CD4-positive, alpha-beta T cell treated with Interferon alpha-2 for 1 hour (primary cell): Measurements from ENCODE around the gene DAB1.
A peak's percentile ranks its signal among the peaks of the same experiment; 100 is the strongest.
"Not testable (repeated sequence)": the region's sequence is repeated elsewhere in the genome, so short reads cannot be mapped to it uniquely, and the experiment has no call there.

Experiments
- DNase-seq, 2 donors: peaks; one replicate each; pipeline ENCODE4 v3.0.0-alpha.2; 2020 to 2022

The DAB1 gene

GRCh38 chr1:57357462-57357861 is 66.4 kb downstream of the DAB1 start:
- DNase-seq = no peak

- no peak for DNase-seq
Measured at GRCh38 chr1:57353654-57354053, 70.2 kb downstream of the DAB1 start.

GRCh38 chr1:57350610-57351009 is 73.2 kb downstream of the DAB1 start:
- no peak for DNase-seq

GRCh38 chr1:57348921-57349320 is 74.9 kb downstream of the DAB1 start:
- no peak for DNase-seq

GRCh38 chr1:57345916-57346315 is 77.9 kb downstream of the DAB1 start:
- no peak for DNase-seq

GRCh38 chr1:57344265-57344664 is 79.6 kb downstream of the DAB1 start:
- no peak for DNase-seq

GRCh38 chr1:57343298-57343915 is 80.5 kb downstream of the DAB1 start:
- not testable (repeated sequence) for DNase-seq

GRCh38 chr1:57341721-57342120 is 82.1 kb downstream of the DAB1 start:
- DNase-seq = no peak

GRCh38 chr1:57340334-57341070 is 83.4 kb downstream of the DAB1 start:
- DNase-seq = peak in 1 of 2 donors; percentile 2

GRCh38 chr1:57337623-57338022 is 86.2 kb downstream of the DAB1 start:
- DNase-seq = no peak

GRCh38 chr1:57336793-57337192 is 87.1 kb downstream of the DAB1 start:
- DNase-seq = no peak

GRCh38 chr1:57331620-57332019 is 92.2 kb downstream of the DAB1 start:
- DNase-seq = no peak

GRCh38 chr1:57329937-57330336 is 93.9 kb downstream of the DAB1 start:
- DNase-seq = no peak

GRCh38 chr1:57329001-57329527 is 94.8 kb downstream of the DAB1 start:
- DNase-seq = no peak

GRCh38 chr1:57327946-57328345 is 95.9 kb downstream of the DAB1 start:
- DNase-seq = no peak

- DNase-seq = no peak
Measured at GRCh38 chr1:57327336-57327735, 96.5 kb downstream of the DAB1 start.

- DNase-seq = no peak
Measured at GRCh38 chr1:57325536-57325935, 98.3 kb downstream of the DAB1 start.

- DNase-seq = no peak
Measured at GRCh38 chr1:57325117-57325516, 98.7 kb downstream of the DAB1 start.

GRCh38 chr1:57324388-57324787 is 99.5 kb downstream of the DAB1 start:
- DNase-seq = no peak

- no peak for DNase-seq
Measured at GRCh38 chr1:57321776-57322175, 102.1 kb downstream of the DAB1 start.

GRCh38 chr1:57319791-57320190 is 104.1 kb downstream of the DAB1 start:
- no peak for DNase-seq

GRCh38 chr1:57319165-57319564 is 104.7 kb downstream of the DAB1 start:
- DNase-seq = no peak

- no peak for DNase-seq
Measured at GRCh38 chr1:57316861-57317260, 107.0 kb downstream of the DAB1 start.

GRCh38 chr1:57316291-57316690 is 107.6 kb downstream of the DAB1 start:
- no peak for DNase-seq

- DNase-seq = no peak
Measured at GRCh38 chr1:57312869-57313268, 111.0 kb downstream of the DAB1 start.
